Transverse colon (tissue), 4 donors: ENCODE results near the gene SLC36A3. TPM values are rescaled to one million over a fixed set of nuclear protein-coding genes. Genes with fewer than 3 reads are reported as not detected.

Experiments
- DNase-seq: peaks from one replicate; pipeline ENCODE4 v3.0.0-alpha.2; 2019
- H3K27ac ChIP-seq, 4 donors: fragments of 200-600 bp; sonication (generic); 2 replicates each; pipeline ENCODE4 v1.5.1; 2016 to 2018; ENCODE audit warnings: inconsistent platforms in 4 of 4
- H3K27me3 ChIP-seq: fragments of 200-600 bp; sonication (generic); 2 replicates; pipeline ENCODE4 v1.5.1; 2017; ENCODE audit warnings: inconsistent platforms
- H3K36me3 ChIP-seq, 4 donors: fragments of 200-600 bp; sonication (generic); 2 replicates each; pipeline ENCODE4 v1.5.1; 2017 to 2019; ENCODE audit warnings: inconsistent platforms in 4 of 4
- H3K4me1 ChIP-seq, 4 donors: fragments of 200-600 bp; sonication (generic); 2 replicates each; pipeline ENCODE4 v1.5.1; 2017 to 2020; ENCODE audit warnings: inconsistent platforms in 4 of 4
- H3K4me3 ChIP-seq, 4 donors: fragments of 200-600 bp; sonication (generic); 1 replicate in 1 of 4; 2 replicates in 3 of 4; pipeline versions ENCODE4 v1.5.1 to v1.6.1; 2017 to 2019; ENCODE audit warnings: inconsistent platforms in 4 of 4
- H3K9me3 ChIP-seq, 2 donors: fragments of 200-600 bp; sonication (generic); 2 replicates each; pipeline ENCODE4 v1.5.1; 2017 to 2019; ENCODE audit warnings: inconsistent platforms in 2 of 2
- CTCF ChIP-seq, 5 experiments: fragments of 200-600 bp in 3 of 5; fragments of 450-650 bp in 2 of 5; sonication (generic) in 3 of 5; IDR thresholded peaks; 1 replicate in 2 of 5; 2 replicates in 3 of 5; pipeline ENCODE4 v1.5.1; 2016 to 2017; ENCODE audit warnings: antibody characterized with exemption in 5 of 5, inconsistent platforms in 3 of 5, mild to moderate bottlenecking in 2 of 5, moderate library complexity in 1 of 5
- EP300 ChIP-seq: sonication (generic); formaldehyde crosslinking; IDR thresholded peaks from one replicate; pipeline ENCODE4 v1.6.1; 2017; ENCODE audit warnings: antibody characterized with exemption, low read depth
- POLR2A ChIP-seq: fragments of 450-650 bp; IDR thresholded peaks from one replicate; pipeline ENCODE4 v1.6.1; 2016; ENCODE audit warnings: antibody characterized with exemption, mild to moderate bottlenecking, moderate library complexity
- POLR2AphosphoS5 ChIP-seq, 3 donors: sonication (generic); formaldehyde crosslinking; IDR thresholded peaks; one replicate each; pipeline ENCODE4 v1.6.1; 2016; ENCODE audit warnings: antibody characterized with exemption in 3 of 3
- WGBS, 2 donors: methylation state at CpG; one replicate each; pipeline ENCODE4 v1.1.5; 2018; ENCODE audit warnings: low coverage in 1 of 2; 5-methylcytosine and 5-hydroxymethylcytosine counted together
- in situ Hi-C, 4 donors: fragments of 200-750 bp; cut with MboI; loops; one replicate each; pipeline versions ENCODE4 v1.15.0 to v1.15.1; 2017; ENCODE audit warnings: low sequenced_read_pairs in 3 of 4, low pct_ligation_motif_present in 1 of 4, low pct_unique_long_range_greater_than_20kb in 1 of 4
- intact Hi-C: fragments of 100-400 bp; cut with DNase I; formaldehyde crosslinking; loops from one replicate; pipeline ENCODE4 v1.15.1; 2023; ENCODE audit warnings: low total_unique reads
- total RNA-seq, 4 donors: library from RNA; depleted of rRNA; stranded (reverse); fragments of >200 nt; gene quantifications; one replicate each; pipeline ENCODE4 v1.1.0, GENCODE V29; 2016

SLC36A3 gene
- total RNA-seq, 4 donors from 2014 or later: not detected

- WGBS, 2 donors: 80 to 89% methylated on average over 1 to 4 of the region's 4 CpGs
- Histone ChIP-seq H3K27ac (no peak overlapping the region), H3K4me1 (peaks cover 0 to 7% (median 0%) of the 10 kb centered on the region in 4 donors), H3K4me3 (no peak overlapping the region), H3K36me3 (no peaks in the 10 kb centered on the region), H3K9me3 (no peaks in the 10 kb centered on the region), H3K27me3 (no peaks in the 10 kb centered on the region)
- TF ChIP-seq EP300 (no peak), CTCF (IDR thresholded peaks at IDR 0.05) (no peak), POLR2AphosphoS5 (IDR thresholded peaks at IDR 0.05) (no peak), POLR2A (no peak)
- DNase-seq: no peak
- in situ Hi-C loops (no loop called here), intact Hi-C loops (no loop called here)
Measured at GRCh38 chr5:151320481-151320880, 16.9 kb upstream of the SLC36A3 start.

GRCh38 chr5:151318850-151319732, 15.5 kb upstream of the SLC36A3 start:
- in situ Hi-C loops (no loop called here), intact Hi-C loops (no loop called here)
- WGBS, 2 donors: 50 to 100% methylated on average over 1 to 2 of the region's 2 CpGs
- Histone ChIP-seq H3K27ac (peak overlapping the region in 1 of 4 donors; percentile 13), H3K9me3 (no peaks in the 10 kb centered on the region), H3K36me3 (no peaks in the 10 kb centered on the region), H3K4me1 (peaks cover 0 to 7% (median 0%) of the 10 kb centered on the region in 4 donors), H3K4me3 (no peak overlapping the region), H3K27me3 (no peaks in the 10 kb centered on the region)
- DNase-seq: peak; percentile 9
- no peak for TF ChIP-seq POLR2A
- TF ChIP-seq CTCF (IDR thresholded peaks at IDR 0.05): no peak
- TF ChIP-seq EP300: no peak

GRCh38 chr5:151317871-151318270, 14.3 kb upstream of the SLC36A3 start:
- no peak for DNase-seq
- in situ Hi-C loops: no loop called here
- H3K27ac ChIP-seq: no peak overlapping the region
- H3K4me1 ChIP-seq: peaks cover 0 to 7% (median 0%) of the 10 kb centered on the region in 4 donors
- intact Hi-C loops: no loop called here
- H3K4me3 ChIP-seq: no peak overlapping the region
- H3K27me3 ChIP-seq: no peaks in the 10 kb centered on the region
- WGBS, 2 donors: 63 to 73% methylated on average over 2 of the region's 2 CpGs
- H3K36me3 ChIP-seq: no peaks in the 10 kb centered on the region
- no peak for TF ChIP-seq POLR2A
- no peak for TF ChIP-seq POLR2AphosphoS5 (IDR thresholded peaks at IDR 0.05)
- no peak for TF ChIP-seq CTCF (IDR thresholded peaks at IDR 0.05)
- TF ChIP-seq EP300: no peak
- H3K9me3 ChIP-seq: no peaks in the 10 kb centered on the region

GRCh38 chr5:151315998-151316597, 12.5 kb upstream of the SLC36A3 start:
- no peaks in the 10 kb centered on the region for H3K27me3 ChIP-seq
- WGBS, 2 donors: 38 to 66% methylated on average over 3 to 8 of the region's 8 CpGs
- DNase-seq: peak; percentile 80
- intact Hi-C loops (no loop called here), in situ Hi-C loops (no loop called here)
- peaks cover 0 to 7% (median 0%) of the 10 kb centered on the region in 4 donors for H3K4me1 ChIP-seq
- no peak overlapping the region for H3K4me3 ChIP-seq
- TF ChIP-seq EP300 (no peak), POLR2AphosphoS5 (IDR thresholded peaks at IDR 0.05) (no peak), POLR2A (no peak), CTCF (IDR thresholded peaks at IDR 0.05) (peak; percentile 73 to 88 (median 80))
- no peaks in the 10 kb centered on the region for H3K36me3 ChIP-seq
- no peaks in the 10 kb centered on the region for H3K9me3 ChIP-seq
- H3K27ac ChIP-seq: no peak overlapping the region
